Mesodermal cell (in vitro differentiated cells): ENCODE results near the gene TTC38.

ENCODE experiments used
- H3K27ac ChIP-seq: 2 replicates; pipeline ENCODE4 v1.7.0; 2013; ENCODE audit warnings: mild to moderate bottlenecking, low read depth, low read length, moderate library complexity; ENCODE audit not compliant: severe bottlenecking
- H3K36me3 ChIP-seq: 2 replicates; pipeline ENCODE4 v1.7.1; 2013; ENCODE audit warnings: mild to moderate bottlenecking, low read length, moderate library complexity; ENCODE audit not compliant: control insufficient read depth, insufficient read depth
- H3K4me1 ChIP-seq: one replicate; pipeline ENCODE4 v1.7.1; 2013; ENCODE audit warnings: mild to moderate bottlenecking, low read length; ENCODE audit not compliant: insufficient read depth, control insufficient read depth, poor library complexity, severe bottlenecking
- H3K4me3 ChIP-seq: 2 replicates; pipeline ENCODE4 v1.7.0; 2013; ENCODE audit warnings: low read length, control low read depth, mild to moderate bottlenecking; ENCODE audit not compliant: insufficient read depth, poor library complexity, severe bottlenecking; ENCODE audit errors: extremely low read depth
- H3K9me3 ChIP-seq: 2 replicates; pipeline ENCODE4 v1.7.1; 2013; ENCODE audit warnings: mild to moderate bottlenecking, low read length, moderate library complexity; ENCODE audit not compliant: control insufficient read depth
- WGBS, 2 experiments: methylation state at CpG; one replicate each; pipeline ENCODE4 v1.1.5; 2013; ENCODE audit warnings: missing lambda C conversion rate in 2 of 2; ENCODE audit not compliant: insufficient coverage in 2 of 2; 5-methylcytosine and 5-hydroxymethylcytosine counted together

The TTC38 gene

GRCh38 chr22:46289244-46289891 lies 21.6 kb downstream of the TTC38 start:
- Histone ChIP-seq H3K27ac (no peak overlapping the region), H3K4me3 (no peak overlapping the region), H3K4me1 (peaks cover 4% of the 10 kb centered on the region), H3K36me3 (peaks cover 46% of the 10 kb centered on the region), H3K9me3 (no peaks in the 10 kb centered on the region)
- WGBS, 2 experiments: 93 to 94% methylated on average over 32 to 33 of the region's 33 CpGs

- Histone ChIP-seq H3K4me1 (peaks cover 4% of the 10 kb centered on the region), H3K27ac (no peak overlapping the region), H3K4me3 (no peak overlapping the region), H3K9me3 (no peaks in the 10 kb centered on the region), H3K36me3 (peaks cover 36% of the 10 kb centered on the region)
- WGBS, 2 experiments: 90 to 96% methylated on average over 14 to 17 of the region's 17 CpGs
Observed at GRCh38 chr22:46290121-46290842, 22.5 kb downstream of the TTC38 start.

- Histone ChIP-seq H3K9me3 (no peaks in the 10 kb centered on the region), H3K4me1 (peaks cover 4% of the 10 kb centered on the region), H3K4me3 (no peak overlapping the region), H3K27ac (no peak overlapping the region), H3K36me3 (peaks cover 31% of the 10 kb centered on the region)
- WGBS, 2 experiments: 96 to 98% methylated on average over 16 of the region's 23 CpGs
Observed at GRCh38 chr22:46290843-46291785, 23.3 kb downstream of the TTC38 start.

GRCh38 chr22:46292173-46292572 lies 24.4 kb downstream of the TTC38 start:
- Histone ChIP-seq H3K4me1 (peaks cover 4% of the 10 kb centered on the region), H3K4me3 (no peak overlapping the region), H3K36me3 (peaks cover 21% of the 10 kb centered on the region), H3K27ac (no peak overlapping the region), H3K9me3 (no peaks in the 10 kb centered on the region)
- WGBS, 2 experiments: 93 to 100% methylated on average over 2 to 3 of the region's 3 CpGs

- 97 to 98% methylated on average over 14 of the region's 14 CpGs for WGBS, 2 experiments
- Histone ChIP-seq H3K36me3 (peaks cover 21% of the 10 kb centered on the region), H3K4me1 (peaks cover 4% of the 10 kb centered on the region), H3K4me3 (no peak overlapping the region), H3K27ac (no peak overlapping the region), H3K9me3 (no peaks in the 10 kb centered on the region)
Observed at GRCh38 chr22:46292732-46293131, 24.9 kb downstream of the TTC38 start.

GRCh38 chr22:46293577-46294260 lies 25.9 kb downstream of the TTC38 start:
- peaks cover 6% of the 10 kb centered on the region for H3K4me1 ChIP-seq
- H3K27ac ChIP-seq: no peak overlapping the region
- H3K9me3 ChIP-seq: no peaks in the 10 kb centered on the region
- 77 to 90% methylated on average over 10 to 11 of the region's 11 CpGs for whole genome bisulfite sequencing, 2 experiments
- H3K36me3 ChIP-seq: peaks cover 27% of the 10 kb centered on the region
- H3K4me3 ChIP-seq: no peak overlapping the region

GRCh38 chr22:46294784-46295183 lies 27.0 kb downstream of the TTC38 start:
- Histone ChIP-seq H3K4me3 (no peak overlapping the region), H3K4me1 (peaks cover 8% of the 10 kb centered on the region), H3K27ac (no peak overlapping the region), H3K9me3 (no peaks in the 10 kb centered on the region), H3K36me3 (peaks cover 38% of the 10 kb centered on the region)
- WGBS, 2 experiments: 91 to 96% methylated on average over 2 of the region's 2 CpGs

- Histone ChIP-seq H3K4me1 (peaks cover 8% of the 10 kb centered on the region), H3K9me3 (no peaks in the 10 kb centered on the region), H3K36me3 (peaks cover 43% of the 10 kb centered on the region), H3K4me3 (peak overlapping the region; percentile 77), H3K27ac (no peak overlapping the region)
- WGBS, 2 experiments: 75 to 89% methylated on average over 2 to 3 of the region's 4 CpGs
Observed at GRCh38 chr22:46295277-46295971, 27.6 kb downstream of the TTC38 start.

- Histone ChIP-seq H3K9me3 (no peaks in the 10 kb centered on the region), H3K27ac (peak within 1 kb of the TSS; percentile 67), H3K36me3 (peaks cover 46% of the 10 kb centered on the region), H3K4me1 (peaks cover 8% of the 10 kb centered on the region), H3K4me3 (peak within 1 kb of the TSS; percentile 77)
- 0 to 1% methylated on average over 62 to 72 of the region's 76 CpGs for WGBS, 2 experiments
Observed at GRCh38 chr22:46296257-46297150, 28.7 kb downstream of the TTC38 start, which contains the start of gene GTSE1. GTSE1 (plus strand) TSS chr22:46296870; CDS start chr22:46297401, 531 bp downstream.
